Frontal cortex (tissue), 4 donors: Measurements from ENCODE around the gene RFC1. TPM values are rescaled to one million over a fixed set of nuclear protein-coding genes. Genes with fewer than 3 reads are reported as not detected.

Source experiments
- DNase-seq, 2 donors: peaks; one replicate each; pipeline ENCODE4 v3.0.0; 2012; ENCODE audit warnings: low spot score in 2 of 2
- FAIRE-seq: peaks from 2 replicates; lab custom pipeline; 2012; peaks lifted over from hg19 to GRCh38; lab: Jason Lieb, UNC
- small RNA-seq: library from RNA; depleted of rRNA; stranded (forward); fragments of <200 nt; gene quantifications from one replicate; pipeline ENCODE3, GENCODE V24; 2014
- total RNA-seq: library from RNA; depleted of rRNA; stranded (reverse); fragments of >200 nt; gene quantifications from one replicate; pipeline ENCODE4 v1.2.3, GENCODE V29; 2014
- donor health status: control.
- donor health status: control.
- donor health status: control.

Gene RFC1
- total RNA-seq, 1 donor from 2014 or later: 55.0 TPM

GRCh38 chr4:39259571-39260330 is 106.4 kb downstream of the RFC1 start:
- DNase-seq (no peak), FAIRE-seq (no peak)

GRCh38 chr4:39256436-39256835 is 109.7 kb downstream of the RFC1 start:
- DNase-seq: no peak
- no peak for FAIRE-seq

DNA sequence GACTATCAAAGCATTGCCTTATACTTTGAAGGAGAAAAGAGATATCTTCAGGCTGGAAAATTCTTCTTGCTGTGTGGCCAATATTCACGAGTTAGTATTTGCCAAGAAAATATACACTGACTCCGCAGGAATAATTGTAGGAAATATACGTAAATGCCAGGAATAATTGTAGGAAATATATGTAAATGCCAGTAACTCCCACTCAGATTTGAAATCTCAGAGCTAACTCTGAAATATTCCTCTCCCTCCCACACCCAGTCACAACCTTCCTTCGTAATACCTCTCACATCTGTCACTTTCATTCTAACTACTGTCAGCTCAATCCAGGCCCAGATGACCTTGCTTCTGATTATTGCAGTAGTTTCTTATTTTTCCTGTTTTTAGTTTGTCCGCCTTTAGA is 110.3 kb downstream of the RFC1 start:
- FAIRE-seq (no peak), DNase-seq (peak in 1 of 2 donors; percentile 17)

- DNase-seq (no peak), FAIRE-seq (no peak)
Observed at GRCh38 chr4:39255266-39255665, 110.9 kb downstream of the RFC1 start.

DNA sequence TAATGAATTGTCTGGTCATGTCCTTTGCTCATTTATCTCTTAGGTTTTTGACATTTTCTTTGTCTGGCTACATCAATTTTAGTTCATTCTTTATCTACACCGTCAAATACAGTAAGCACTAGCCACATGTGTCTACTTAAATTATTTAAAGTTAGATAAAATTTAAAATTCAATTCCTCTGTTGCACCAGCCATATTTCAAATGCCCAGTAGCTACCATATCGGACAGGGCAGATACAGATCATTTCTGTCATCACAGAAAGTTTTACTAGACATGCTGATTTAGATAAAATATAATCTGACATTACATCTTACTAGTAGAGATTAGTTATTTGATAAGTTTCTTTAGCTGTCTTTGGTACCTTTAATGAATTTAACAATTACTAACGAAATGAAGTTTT is 122.7 kb downstream of the RFC1 start:
- FAIRE-seq (no peak), DNase-seq (no peak)

Small RNA genes within 50 kb of the gene (small RNA-seq; reads per million reads assigned to genes)
- gene MIR5591: not detected
- gene RNU6-32P: not detected
- gene RNU6-887P: not detected

Other genes starting within 250 kb of the RFC1 start
- gene WDR19, start 183.8 kb downstream of the RFC1 start, total RNA-seq: 43.2 TPM
- gene KLB, start 40.6 kb upstream of the RFC1 start, total RNA-seq: under 0.01 TPM
- 5,917 TPM for gene RPL9, start 92.6 kb upstream of the RFC1 start, total RNA-seq
- 7.7 TPM for gene LIAS, start 92.7 kb upstream of the RFC1 start, total RNA-seq
- 38.7 TPM for gene UGDH, start 161.1 kb upstream of the RFC1 start, total RNA-seq